ENCODE measurements around the gene CNTN6. TPM values are rescaled to one million over a fixed set of nuclear protein-coding genes. Genes with fewer than 3 reads are reported as not detected.

CNTN6 gene
- total RNA-seq, 1 donor from 2014 or later, result 0.98 TPM

DNA sequence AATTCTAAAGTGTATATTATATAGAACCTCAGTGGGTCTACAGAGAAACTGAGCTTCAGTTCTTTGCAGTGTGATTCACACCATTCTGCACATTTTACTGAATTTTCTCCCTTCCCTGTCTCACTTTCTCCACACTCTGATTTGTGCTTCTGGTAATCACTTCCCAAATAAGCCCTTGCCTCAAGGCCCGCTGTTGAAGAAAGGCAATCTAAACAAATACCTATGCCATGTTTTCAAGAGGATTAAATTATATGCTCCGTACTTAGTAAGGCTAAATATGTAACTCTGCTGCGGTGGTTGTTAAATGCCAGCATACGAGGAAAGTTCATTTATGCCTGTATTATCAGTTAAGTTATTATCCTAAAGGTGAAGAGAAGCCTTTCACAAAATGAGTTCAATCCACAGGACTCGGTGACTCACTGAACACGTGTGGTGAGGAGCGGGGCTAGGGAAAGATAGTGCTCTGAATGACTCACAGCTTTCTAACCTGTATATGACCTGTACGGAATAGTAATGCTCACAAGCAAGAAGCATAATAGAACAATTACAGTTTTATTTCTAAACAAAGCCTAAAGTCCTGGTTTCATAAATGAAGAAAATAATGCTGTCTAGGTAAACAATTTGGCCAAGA, 25.1 kb downstream of the CNTN6 start:
- Histone ChIP-seq H3K36me3 (no peaks in the 10 kb centered on the region), H3K4me1 (no peaks in the 10 kb centered on the region), H3K9me3 (no peaks in the 10 kb centered on the region), H3K27ac (no peak overlapping the region), H3K4me3 (no peak overlapping the region), H3K27me3 (no peaks in the 10 kb centered on the region)
- TF ChIP-seq POLR2A (IDR thresholded peaks at IDR 0.05) (no peak), POLR2AphosphoS5 (IDR thresholded peaks at IDR 0.05; ENCODE audit: insufficient read depth in 1 of 2, low read depth in 1 of 2) (no peak)
- TF ChIP-seq, protein P1, sequence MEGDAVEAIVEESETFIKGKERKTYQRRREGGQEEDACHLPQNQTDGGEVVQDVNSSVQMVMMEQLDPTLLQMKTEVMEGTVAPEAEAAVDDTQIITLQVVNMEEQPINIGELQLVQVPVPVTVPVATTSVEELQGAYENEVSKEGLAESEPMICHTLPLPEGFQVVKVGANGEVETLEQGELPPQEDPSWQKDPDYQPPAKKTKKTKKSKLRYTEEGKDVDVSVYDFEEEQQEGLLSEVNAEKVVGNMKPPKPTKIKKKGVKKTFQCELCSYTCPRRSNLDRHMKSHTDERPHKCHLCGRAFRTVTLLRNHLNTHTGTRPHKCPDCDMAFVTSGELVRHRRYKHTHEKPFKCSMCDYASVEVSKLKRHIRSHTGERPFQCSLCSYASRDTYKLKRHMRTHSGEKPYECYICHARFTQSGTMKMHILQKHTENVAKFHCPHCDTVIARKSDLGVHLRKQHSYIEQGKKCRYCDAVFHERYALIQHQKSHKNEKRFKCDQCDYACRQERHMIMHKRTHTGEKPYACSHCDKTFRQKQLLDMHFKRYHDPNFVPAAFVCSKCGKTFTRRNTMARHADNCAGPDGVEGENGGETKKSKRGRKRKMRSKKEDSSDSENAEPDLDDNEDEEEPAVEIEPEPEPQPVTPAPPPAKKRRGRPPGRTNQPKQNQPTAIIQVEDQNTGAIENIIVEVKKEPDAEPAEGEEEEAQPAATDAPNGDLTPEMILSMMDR (IDR thresholded peaks at IDR 0.05), result no peak
- intact Hi-C loops (cut with DNase I), result no loop called here
- no peak for DNase-seq (ENCODE audit: extremely low spot score in 2 of 2)

DNA sequence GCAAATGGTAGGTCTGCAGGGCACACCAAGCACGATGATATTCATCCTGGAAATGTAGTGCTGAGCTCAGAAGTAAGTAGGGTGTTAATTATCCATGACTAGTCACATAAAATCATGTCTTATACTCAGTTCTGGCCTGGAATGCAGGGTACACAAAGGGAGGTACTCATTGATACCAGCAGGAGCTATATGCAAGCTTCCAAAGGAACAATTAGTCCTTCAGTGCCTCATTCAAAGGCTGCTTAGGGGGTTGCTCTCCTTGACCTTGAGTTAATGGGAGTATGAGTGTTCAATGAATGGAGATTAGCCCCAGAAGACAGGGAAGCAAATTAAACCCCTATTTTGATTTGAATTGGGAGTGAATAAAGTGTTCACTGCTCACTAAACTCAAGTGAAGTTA, 38.3 kb downstream of the CNTN6 start:
- H3K27me3 ChIP-seq, result no peaks in the 10 kb centered on the region
- H3K4me1 ChIP-seq, result no peaks in the 10 kb centered on the region
- intact Hi-C loops (cut with DNase I), result no loop called here
- no peak overlapping the region for H3K27ac ChIP-seq
- DNase-seq (ENCODE audit: extremely low spot score in 2 of 2), result no peak
- no peaks in the 10 kb centered on the region for H3K36me3 ChIP-seq
- H3K4me3 ChIP-seq, result no peak overlapping the region
- no peaks in the 10 kb centered on the region for H3K9me3 ChIP-seq
- TF ChIP-seq, protein P1 (IDR thresholded peaks at IDR 0.05), result no peak
- no peak for TF ChIP-seq POLR2A (IDR thresholded peaks at IDR 0.05)
- TF ChIP-seq POLR2AphosphoS5 (IDR thresholded peaks at IDR 0.05; ENCODE audit: insufficient read depth in 1 of 2, low read depth in 1 of 2), result no peak

DNA sequence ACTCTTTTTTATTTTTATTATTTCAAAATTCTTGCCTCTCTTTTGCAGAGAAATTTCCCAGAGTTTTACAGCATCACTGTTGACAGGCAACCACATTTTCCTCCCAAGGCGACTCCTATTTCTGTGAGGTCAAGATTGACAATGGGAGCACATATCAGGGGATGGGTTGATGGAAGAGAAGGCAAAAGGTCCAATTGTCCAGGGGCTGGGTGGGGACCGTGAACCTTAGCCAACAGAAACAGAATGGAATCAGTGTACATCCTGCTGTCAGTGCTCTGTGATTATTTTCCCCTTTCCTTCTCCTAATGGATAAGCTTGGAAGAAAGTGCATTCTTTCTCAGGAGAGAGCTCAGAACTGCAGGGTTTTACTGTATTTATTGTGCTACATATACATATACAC, 42.4 kb downstream of the CNTN6 start:
- Histone ChIP-seq H3K27ac (no peak overlapping the region), H3K36me3 (no peaks in the 10 kb centered on the region), H3K27me3 (no peaks in the 10 kb centered on the region), H3K9me3 (no peaks in the 10 kb centered on the region), H3K4me3 (no peak overlapping the region), H3K4me1 (no peaks in the 10 kb centered on the region)
- TF ChIP-seq POLR2A (IDR thresholded peaks at IDR 0.05) (no peak), POLR2AphosphoS5 (IDR thresholded peaks at IDR 0.05; ENCODE audit: insufficient read depth in 1 of 2, low read depth in 1 of 2) (no peak)
- TF ChIP-seq, protein P1 (IDR thresholded peaks at IDR 0.05), result no peak
- no peak for DNase-seq (ENCODE audit: extremely low spot score in 2 of 2)
- intact Hi-C loops (cut with DNase I), result no loop called here

DNA sequence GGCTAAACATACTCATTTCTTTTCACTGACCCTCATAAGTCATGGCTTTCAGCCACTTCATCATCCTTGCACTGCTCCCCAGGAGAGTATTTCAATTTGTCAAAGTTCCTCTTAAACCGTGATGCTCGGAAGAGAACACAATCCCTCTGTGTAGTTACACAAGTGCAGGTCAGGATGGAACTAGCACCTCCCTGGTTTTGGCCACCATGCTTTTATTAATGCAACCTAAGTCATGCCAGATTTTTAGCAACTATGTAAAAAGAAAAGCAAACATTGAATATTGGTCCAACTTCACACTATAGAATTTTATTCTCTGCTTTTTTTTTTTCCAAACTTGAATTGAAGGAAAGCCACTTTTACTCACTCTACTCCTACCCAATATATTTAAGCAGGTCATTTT, 45.2 kb downstream of the CNTN6 start:
- no peak for TF ChIP-seq POLR2A (IDR thresholded peaks at IDR 0.05)
- TF ChIP-seq, protein P1 (IDR thresholded peaks at IDR 0.05), result no peak
- TF ChIP-seq POLR2AphosphoS5 (IDR thresholded peaks at IDR 0.05; ENCODE audit: insufficient read depth in 1 of 2, low read depth in 1 of 2), result no peak
- DNase-seq (ENCODE audit: extremely low spot score in 2 of 2), result no peak
- Histone ChIP-seq H3K27me3 (no peaks in the 10 kb centered on the region), H3K4me3 (no peak overlapping the region), H3K36me3 (no peaks in the 10 kb centered on the region), H3K9me3 (no peaks in the 10 kb centered on the region), H3K27ac (no peak overlapping the region), H3K4me1 (no peaks in the 10 kb centered on the region)
- intact Hi-C loops (cut with DNase I), result no loop called here

DNA sequence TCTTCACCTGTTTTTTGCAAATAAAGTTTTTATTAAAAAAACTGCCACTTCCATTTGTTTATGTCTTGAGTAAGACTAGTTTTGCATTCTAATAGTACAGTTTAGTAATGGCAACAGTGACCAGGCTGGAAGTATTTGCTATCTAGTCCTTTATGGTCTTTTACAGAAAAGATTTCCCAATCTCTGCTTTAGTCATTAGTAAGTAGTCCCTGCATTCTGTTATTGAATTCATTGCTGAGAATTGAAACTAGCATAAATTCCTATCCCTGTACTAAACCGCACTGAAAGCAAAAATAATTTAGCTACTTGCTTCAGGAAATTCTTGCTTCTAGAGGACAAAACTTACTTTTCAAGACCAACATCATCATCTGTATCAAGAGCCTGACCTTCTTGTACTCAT, 46.2 kb downstream of the CNTN6 start:
- Histone ChIP-seq H3K9me3 (no peaks in the 10 kb centered on the region), H3K27me3 (no peaks in the 10 kb centered on the region), H3K4me3 (no peak overlapping the region), H3K27ac (no peak overlapping the region), H3K36me3 (no peaks in the 10 kb centered on the region), H3K4me1 (no peaks in the 10 kb centered on the region)
- no peak for DNase-seq (ENCODE audit: extremely low spot score in 2 of 2)
- intact Hi-C loops (cut with DNase I), result no loop called here
- TF ChIP-seq POLR2AphosphoS5 (IDR thresholded peaks at IDR 0.05; ENCODE audit: insufficient read depth in 1 of 2, low read depth in 1 of 2) (no peak), POLR2A (IDR thresholded peaks at IDR 0.05) (no peak)
- TF ChIP-seq, protein P1 (IDR thresholded peaks at IDR 0.05), result no peak

Data from vagina (tissue), 2 donors.